ENCODE results near the gene DBNDD1. TPM values are rescaled to one million over a fixed set of nuclear protein-coding genes. Genes with fewer than 3 reads are reported as not detected.

The DBNDD1 gene
- total and polyA plus RNA-seq, 2 donors (not counting 3 experiments of a cell fraction or from before 2014, with no cell fraction given), result 28.2 to 45.7 TPM

DNA sequence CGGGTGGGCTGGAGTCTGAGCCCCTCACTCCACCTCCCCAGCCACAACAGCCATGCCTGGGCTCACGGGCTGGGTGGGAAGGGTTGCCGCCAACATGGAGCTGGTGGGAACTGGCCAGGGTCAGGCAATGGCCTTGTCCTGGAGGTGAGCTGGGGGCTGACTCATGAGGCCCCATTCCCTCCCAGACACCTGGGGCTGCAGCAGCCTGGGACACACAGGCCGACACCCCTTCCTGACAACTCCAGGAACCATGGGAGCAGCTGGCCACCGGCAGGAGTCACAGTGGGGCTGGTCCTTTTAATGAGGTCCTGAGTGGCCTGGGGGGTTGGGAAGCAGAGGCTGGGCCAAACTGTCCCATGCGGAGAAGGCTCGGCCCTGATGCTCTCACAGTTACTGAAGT, 12.2 kb downstream of the DBNDD1 start:
- H3K4me2 ChIP-seq (ENCODE audit: insufficient read depth, low read length), result no peak overlapping the region
- H3K9me1 ChIP-seq (replicated peaks; ENCODE audit: control insufficient read depth, extremely low read depth, insufficient read depth, low read length), result no peaks in the 10 kb centered on the region
- intact Hi-C loops (cut with micrococcal nuclease) (no loop called here), dilution Hi-C loops (cut with MboI; ENCODE audit: extremely low pct_ligation_motif_present, low sequenced_read_pairs) (no loop called here)
- no peak overlapping the region for H2AFZ ChIP-seq (ENCODE audit: low read depth, low read length)
- no peak overlapping the region for H3K4me3 ChIP-seq (replicated peaks in 1 of 3; ENCODE audit: insufficient read depth in 1 of 3, low read depth in 1 of 3, low read length in 3 of 3)
- no peaks in the 10 kb centered on the region for H3K36me3 ChIP-seq (ENCODE audit: control insufficient read depth in 2 of 2, extremely low read depth in 1 of 2, insufficient read depth in 2 of 2, low read length in 2 of 2)
- no peaks in the 10 kb centered on the region for H3K4me1 ChIP-seq (ENCODE audit: control insufficient read depth, extremely low read depth, insufficient read depth, low read length)
- no peaks in the 10 kb centered on the region for H3K9me3 ChIP-seq (replicated peaks; ENCODE audit: control insufficient read depth, insufficient read depth, low read length)
- BruUV-seq (replicated peaks), result no TSS peak
- no peak for DNase-seq (ENCODE audit: low read depth, low spot score)
- ChIA-PET POLR2A (no interaction called here), CTCF (no interaction called here)
- H3K27ac ChIP-seq (ENCODE audit: insufficient read depth, low read depth, low read length), result no peak overlapping the region
- no peaks in the 10 kb centered on the region for H3K79me2 ChIP-seq (ENCODE audit: control insufficient read depth, insufficient read depth, low read length)
- TF ChIP-seq POLR2A (IDR thresholded peaks at IDR 0.05; ENCODE audit: low read depth, low read length), result no peak
- no peak for TF ChIP-seq EZH2 (IDR thresholded peaks at IDR 0.05; ENCODE audit: borderline replicate concordance, low read depth, low read length, severe bottlenecking)
- TF ChIP-seq MYC (IDR thresholded peaks at IDR 0.05; ENCODE audit: low read depth, low read length), result no peak
- no peak for TF ChIP-seq CTCF (IDR thresholded peaks at IDR 0.05; ENCODE audit: extremely low read depth in 1 of 2, insufficient read depth in 1 of 2, low read depth in 1 of 2, low read length in 2 of 2)
- TF ChIP-seq JUN (IDR thresholded peaks at IDR 0.05; ENCODE audit: borderline replicate concordance, insufficient read depth, insufficient read length, low read depth), result no peak
- no peak for TF ChIP-seq FOS (IDR thresholded peaks at IDR 0.05; ENCODE audit: borderline replicate concordance, insufficient read depth, low read length)
- TF ChIP-seq, protein P1, sequence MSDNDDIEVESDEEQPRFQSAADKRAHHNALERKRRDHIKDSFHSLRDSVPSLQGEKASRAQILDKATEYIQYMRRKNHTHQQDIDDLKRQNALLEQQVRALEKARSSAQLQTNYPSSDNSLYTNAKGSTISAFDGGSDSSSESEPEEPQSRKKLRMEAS (IDR thresholded peaks at IDR 0.05; ENCODE audit: insufficient read depth, insufficient read length), result no peak
- TF ChIP-seq POLR2AphosphoS5 (IDR thresholded peaks at IDR 0.05; ENCODE audit: insufficient read depth, low read depth, low read length), result no peak
- no peak for TF ChIP-seq GATA2 (IDR thresholded peaks at IDR 0.05; ENCODE audit: insufficient read depth, insufficient read length, low read depth, low read length)
- H4K20me1 ChIP-seq (replicated peaks; ENCODE audit: control insufficient read depth, extremely low read depth, insufficient read depth, low read length), result no peaks in the 10 kb centered on the region
- no peak for FAIRE-seq
- H3K9ac ChIP-seq (replicated peaks; ENCODE audit: extremely low read depth, insufficient read depth, low read length), result no peak overlapping the region
- H3K27me3 ChIP-seq (ENCODE audit: control insufficient read depth in 2 of 2, insufficient read depth in 2 of 2, low read length in 2 of 2), result no peaks in the 10 kb centered on the region
